SK-N-SH treated with all-trans-retinoic acid at 6 μM for 48 hours (cell line): Measurements from ENCODE around the gene PAPPA.

ENCODE experiments used
- ATAC-seq: fragments of 200-7000 bp; cut with Tn5 transposase; 3 replicates; pipeline ENCODE4 v1.9.1; 2020; ENCODE audit warnings: mild to moderate bottlenecking, moderate library complexity
- ARNTL ChIP-seq: fragments of 450-650 bp; formaldehyde crosslinking; IDR thresholded peaks from 2 replicates; pipeline ENCODE4 v1.5.0; 2020; ENCODE audit warnings: low read depth, mild to moderate bottlenecking, moderate library complexity, borderline replicate concordance
- BACH2 ChIP-seq: fragments of 250-450 bp; sonication (Bioruptor Pico); IDR thresholded peaks from 2 replicates; pipeline ENCODE4 v1.9.0; 2021; ENCODE audit warnings: mild to moderate bottlenecking, borderline replicate concordance
- CSDC2 ChIP-seq: fragments of 250-450 bp; sonication (Bioruptor Pico); IDR thresholded peaks from 2 replicates; pipeline ENCODE4 v1.5.0; 2020; ENCODE audit warnings: mild to moderate bottlenecking, moderate library complexity
- ESRRG ChIP-seq: fragments of 250-450 bp; sonication (Bioruptor Pico); IDR thresholded peaks from 2 replicates; pipeline ENCODE4 v1.6.1; 2021; ENCODE audit warnings: mild to moderate bottlenecking
- ISL1 ChIP-seq: fragments of 250-450 bp; sonication (Bioruptor Pico); IDR thresholded peaks from 2 replicates; pipeline ENCODE4 v2.1.2; 2022; ENCODE audit warnings: mild to moderate bottlenecking, moderate library complexity
- OSR1 ChIP-seq: fragments of 250-450 bp; sonication (Bioruptor Pico); IDR thresholded peaks from 2 replicates; pipeline ENCODE4 v1.8.0; 2022; ENCODE audit warnings: moderate library complexity, mild to moderate bottlenecking, inconsistent platforms
- PPARA ChIP-seq: fragments of 250-450 bp; sonication (Bioruptor Pico); IDR thresholded peaks from 2 replicates; pipeline ENCODE4 v1.5.0; 2020; ENCODE audit warnings: mild to moderate bottlenecking, borderline replicate concordance
- RARB ChIP-seq: fragments of 250-450 bp; sonication (Bioruptor Pico); IDR thresholded peaks from 2 replicates; pipeline ENCODE4 v1.8.0; 2021; ENCODE audit warnings: mild to moderate bottlenecking, moderate library complexity
- TCF4 ChIP-seq: fragments of 250-450 bp; sonication (Bioruptor Pico); IDR thresholded peaks from 2 replicates; pipeline ENCODE4 v1.8.0; 2021; ENCODE audit warnings: mild to moderate bottlenecking, moderate library complexity, borderline replicate concordance
- TOX ChIP-seq: fragments of 250-450 bp; sonication (Bioruptor Pico); IDR thresholded peaks from 2 replicates; pipeline ENCODE4 v1.8.0; 2021; ENCODE audit warnings: mild to moderate bottlenecking, moderate library complexity, borderline replicate concordance
- ZFP3 ChIP-seq: fragments of 250-450 bp; sonication (Bioruptor Pico); IDR thresholded peaks from 2 replicates; pipeline ENCODE4 v1.5.0; 2020; ENCODE audit warnings: mild to moderate bottlenecking, moderate library complexity
- ZFP30 ChIP-seq: fragments of 450-650 bp; formaldehyde crosslinking; IDR thresholded peaks from 2 replicates; pipeline ENCODE4 v1.5.0; 2022; ENCODE audit warnings: mild to moderate bottlenecking, moderate library complexity
- ZNF565 ChIP-seq: fragments of 450-650 bp; formaldehyde crosslinking; conservative IDR thresholded peaks from 2 replicates; pipeline ENCODE4 v1.5.0; 2020; ENCODE audit warnings: low read depth, mild to moderate bottlenecking, moderate library complexity
- ZNF70 ChIP-seq: fragments of 450-650 bp; formaldehyde crosslinking; IDR thresholded peaks from 2 replicates; pipeline ENCODE4 v1.5.0; 2020; ENCODE audit warnings: mild to moderate bottlenecking, moderate library complexity
- ZNF8 ChIP-seq: fragments of 450-650 bp; formaldehyde crosslinking; IDR thresholded peaks from 2 replicates; pipeline ENCODE4 v1.5.0; 2020; ENCODE audit warnings: mild to moderate bottlenecking, moderate library complexity
- TF ChIP-seq, protein P1 (sequence below): fragments of 250-450 bp; sonication (Bioruptor Pico); IDR thresholded peaks from 2 replicates; pipeline ENCODE4 v1.5.1; 2021; ENCODE audit warnings: mild to moderate bottlenecking, moderate library complexity
- TF ChIP-seq, protein P2 (sequence below): fragments of 250-450 bp; sonication (Bioruptor Pico); IDR thresholded peaks from 2 replicates; pipeline ENCODE4 v1.5.0; 2020; ENCODE audit warnings: mild to moderate bottlenecking, moderate library complexity
- TF ChIP-seq, protein P3 (sequence below): fragments of 250-450 bp; sonication (Bioruptor Pico); IDR thresholded peaks from 2 replicates; pipeline ENCODE4 v1.8.0; 2020; ENCODE audit warnings: mild to moderate bottlenecking, moderate library complexity, borderline replicate concordance
- TF ChIP-seq, protein P4 (sequence below): fragments of 250-450 bp; sonication (Bioruptor Pico); IDR thresholded peaks from 2 replicates; pipeline ENCODE4 v1.8.0; 2021; ENCODE audit warnings: low read depth, mild to moderate bottlenecking, moderate library complexity, borderline replicate concordance
- TF ChIP-seq, protein P5 (sequence below): fragments of 250-450 bp; sonication (Bioruptor Pico); IDR thresholded peaks from 2 replicates; pipeline ENCODE4 v1.5.1; 2020; ENCODE audit warnings: low read depth, mild to moderate bottlenecking, moderate library complexity

PAPPA gene

DNA sequence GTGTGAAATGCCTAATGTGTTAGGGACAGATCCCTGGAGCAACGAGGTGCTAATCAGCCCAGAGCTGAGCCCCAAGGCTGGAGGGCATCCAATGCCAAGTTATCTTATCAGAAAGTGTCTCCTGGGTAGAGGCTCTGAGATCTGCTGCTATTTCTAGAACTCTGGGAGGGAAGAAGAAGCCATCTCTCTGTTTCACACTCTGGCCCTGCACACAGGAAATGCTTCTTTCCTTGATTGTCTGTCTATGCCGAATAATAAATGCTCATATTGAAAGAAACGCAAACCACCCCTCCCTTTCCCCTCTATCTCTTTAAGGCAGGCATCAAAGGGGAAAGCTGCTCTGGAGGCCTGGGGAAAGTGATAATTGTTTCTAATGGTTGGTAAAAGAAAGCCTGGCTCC lies 166.7 kb downstream of the PAPPA start:
- TF ChIP-seq, protein P1, sequence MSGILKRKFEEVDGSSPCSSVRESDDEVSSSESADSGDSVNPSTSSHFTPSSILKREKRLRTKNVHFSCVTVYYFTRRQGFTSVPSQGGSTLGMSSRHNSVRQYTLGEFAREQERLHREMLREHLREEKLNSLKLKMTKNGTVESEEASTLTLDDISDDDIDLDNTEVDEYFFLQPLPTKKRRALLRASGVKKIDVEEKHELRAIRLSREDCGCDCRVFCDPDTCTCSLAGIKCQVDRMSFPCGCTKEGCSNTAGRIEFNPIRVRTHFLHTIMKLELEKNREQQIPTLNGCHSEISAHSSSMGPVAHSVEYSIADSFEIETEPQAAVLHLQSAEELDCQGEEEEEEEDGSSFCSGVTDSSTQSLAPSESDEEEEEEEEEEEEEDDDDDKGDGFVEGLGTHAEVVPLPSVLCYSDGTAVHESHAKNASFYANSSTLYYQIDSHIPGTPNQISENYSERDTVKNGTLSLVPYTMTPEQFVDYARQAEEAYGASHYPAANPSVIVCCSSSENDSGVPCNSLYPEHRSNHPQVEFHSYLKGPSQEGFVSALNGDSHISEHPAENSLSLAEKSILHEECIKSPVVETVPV (CRISPR knock-in tag) = no peak
- no peak for TF ChIP-seq TOX (CRISPR knock-in tag)
- TF ChIP-seq, protein P2, sequence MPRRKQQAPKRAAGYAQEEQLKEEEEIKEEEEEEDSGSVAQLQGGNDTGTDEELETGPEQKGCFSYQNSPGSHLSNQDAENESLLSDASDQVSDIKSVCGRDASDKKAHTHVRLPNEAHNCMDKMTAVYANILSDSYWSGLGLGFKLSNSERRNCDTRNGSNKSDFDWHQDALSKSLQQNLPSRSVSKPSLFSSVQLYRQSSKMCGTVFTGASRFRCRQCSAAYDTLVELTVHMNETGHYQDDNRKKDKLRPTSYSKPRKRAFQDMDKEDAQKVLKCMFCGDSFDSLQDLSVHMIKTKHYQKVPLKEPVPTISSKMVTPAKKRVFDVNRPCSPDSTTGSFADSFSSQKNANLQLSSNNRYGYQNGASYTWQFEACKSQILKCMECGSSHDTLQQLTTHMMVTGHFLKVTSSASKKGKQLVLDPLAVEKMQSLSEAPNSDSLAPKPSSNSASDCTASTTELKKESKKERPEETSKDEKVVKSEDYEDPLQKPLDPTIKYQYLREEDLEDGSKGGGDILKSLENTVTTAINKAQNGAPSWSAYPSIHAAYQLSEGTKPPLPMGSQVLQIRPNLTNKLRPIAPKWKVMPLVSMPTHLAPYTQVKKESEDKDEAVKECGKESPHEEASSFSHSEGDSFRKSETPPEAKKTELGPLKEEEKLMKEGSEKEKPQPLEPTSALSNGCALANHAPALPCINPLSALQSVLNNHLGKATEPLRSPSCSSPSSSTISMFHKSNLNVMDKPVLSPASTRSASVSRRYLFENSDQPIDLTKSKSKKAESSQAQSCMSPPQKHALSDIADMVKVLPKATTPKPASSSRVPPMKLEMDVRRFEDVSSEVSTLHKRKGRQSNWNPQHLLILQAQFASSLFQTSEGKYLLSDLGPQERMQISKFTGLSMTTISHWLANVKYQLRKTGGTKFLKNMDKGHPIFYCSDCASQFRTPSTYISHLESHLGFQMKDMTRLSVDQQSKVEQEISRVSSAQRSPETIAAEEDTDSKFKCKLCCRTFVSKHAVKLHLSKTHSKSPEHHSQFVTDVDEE (CRISPR knock-in tag) = no peak
- TF ChIP-seq, protein P3, sequence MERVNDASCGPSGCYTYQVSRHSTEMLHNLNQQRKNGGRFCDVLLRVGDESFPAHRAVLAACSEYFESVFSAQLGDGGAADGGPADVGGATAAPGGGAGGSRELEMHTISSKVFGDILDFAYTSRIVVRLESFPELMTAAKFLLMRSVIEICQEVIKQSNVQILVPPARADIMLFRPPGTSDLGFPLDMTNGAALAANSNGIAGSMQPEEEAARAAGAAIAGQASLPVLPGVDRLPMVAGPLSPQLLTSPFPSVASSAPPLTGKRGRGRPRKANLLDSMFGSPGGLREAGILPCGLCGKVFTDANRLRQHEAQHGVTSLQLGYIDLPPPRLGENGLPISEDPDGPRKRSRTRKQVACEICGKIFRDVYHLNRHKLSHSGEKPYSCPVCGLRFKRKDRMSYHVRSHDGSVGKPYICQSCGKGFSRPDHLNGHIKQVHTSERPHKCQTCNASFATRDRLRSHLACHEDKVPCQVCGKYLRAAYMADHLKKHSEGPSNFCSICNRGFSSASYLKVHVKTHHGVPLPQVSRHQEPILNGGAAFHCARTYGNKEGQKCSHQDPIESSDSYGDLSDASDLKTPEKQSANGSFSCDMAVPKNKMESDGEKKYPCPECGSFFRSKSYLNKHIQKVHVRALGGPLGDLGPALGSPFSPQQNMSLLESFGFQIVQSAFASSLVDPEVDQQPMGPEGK (CRISPR knock-in tag) = no peak
- TF ChIP-seq, all 23 proteins: peak for 0
- no peak for ATAC-seq

DNA sequence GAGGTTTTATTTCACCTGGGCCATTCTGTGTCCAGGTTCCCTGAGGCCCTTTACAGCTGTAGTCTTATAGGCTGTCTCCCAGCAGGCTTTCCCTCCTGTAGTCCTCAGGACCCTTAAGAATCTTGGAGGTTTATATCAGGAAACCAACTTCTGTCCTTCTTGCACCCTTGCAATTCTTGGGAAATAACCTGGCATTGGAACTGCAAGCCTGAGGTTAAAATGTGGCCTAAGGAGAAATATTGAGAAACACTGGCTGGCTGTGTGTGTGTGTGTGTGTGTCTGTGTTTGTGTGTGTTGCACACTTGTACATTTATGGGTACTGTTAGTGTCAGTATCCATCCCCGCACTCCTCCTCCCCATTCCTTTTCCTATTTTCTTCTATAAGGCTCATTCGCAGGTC lies 168.9 kb downstream of the PAPPA start:
- no peak for ATAC-seq

DNA sequence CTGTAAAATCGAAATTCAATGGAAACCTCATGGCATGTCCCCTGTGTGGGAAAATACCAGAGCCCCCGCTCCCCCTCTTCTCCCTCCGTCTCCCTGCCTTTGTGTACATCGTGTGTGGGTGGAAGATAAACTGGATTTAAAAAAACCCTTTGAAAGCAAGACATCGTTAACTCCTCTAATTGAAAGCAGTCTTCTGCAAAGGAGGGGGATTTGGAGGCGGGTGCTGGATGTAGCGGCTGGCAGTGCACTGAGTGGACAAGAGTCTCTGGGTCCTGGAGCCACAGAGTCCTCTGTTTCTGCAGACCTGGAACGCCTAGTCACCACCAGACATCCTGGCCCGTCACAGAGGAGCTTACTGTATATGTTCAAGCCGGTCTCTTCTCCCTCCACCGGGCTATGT lies 169.4 kb downstream of the PAPPA start:
- ATAC-seq = peak; percentile 57
- TF ChIP-seq ZFP30 = no peak
- TF ChIP-seq, protein P4, sequence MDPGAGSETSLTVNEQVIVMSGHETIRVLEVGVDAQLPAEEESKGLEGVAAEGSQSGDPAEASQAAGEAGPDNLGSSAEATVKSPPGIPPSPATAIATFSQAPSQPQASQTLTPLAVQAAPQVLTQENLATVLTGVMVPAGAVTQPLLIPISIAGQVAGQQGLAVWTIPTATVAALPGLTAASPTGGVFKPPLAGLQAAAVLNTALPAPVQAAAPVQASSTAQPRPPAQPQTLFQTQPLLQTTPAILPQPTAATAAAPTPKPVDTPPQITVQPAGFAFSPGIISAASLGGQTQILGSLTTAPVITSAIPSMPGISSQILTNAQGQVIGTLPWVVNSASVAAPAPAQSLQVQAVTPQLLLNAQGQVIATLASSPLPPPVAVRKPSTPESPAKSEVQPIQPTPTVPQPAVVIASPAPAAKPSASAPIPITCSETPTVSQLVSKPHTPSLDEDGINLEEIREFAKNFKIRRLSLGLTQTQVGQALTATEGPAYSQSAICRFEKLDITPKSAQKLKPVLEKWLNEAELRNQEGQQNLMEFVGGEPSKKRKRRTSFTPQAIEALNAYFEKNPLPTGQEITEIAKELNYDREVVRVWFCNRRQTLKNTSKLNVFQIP = no peak
- TF ChIP-seq TCF4 (CRISPR knock-in tag) = peak; percentile 15; the same call in 1 of the 2 replicates
- TF ChIP-seq ESRRG = no peak
- no peak for TF ChIP-seq ISL1 (CRISPR knock-in tag)

More for the DNA sequence above, 168.9 kb downstream of the PAPPA start:
- TF ChIP-seq ESRRG (no peak), ARNTL (no peak)

DNA sequence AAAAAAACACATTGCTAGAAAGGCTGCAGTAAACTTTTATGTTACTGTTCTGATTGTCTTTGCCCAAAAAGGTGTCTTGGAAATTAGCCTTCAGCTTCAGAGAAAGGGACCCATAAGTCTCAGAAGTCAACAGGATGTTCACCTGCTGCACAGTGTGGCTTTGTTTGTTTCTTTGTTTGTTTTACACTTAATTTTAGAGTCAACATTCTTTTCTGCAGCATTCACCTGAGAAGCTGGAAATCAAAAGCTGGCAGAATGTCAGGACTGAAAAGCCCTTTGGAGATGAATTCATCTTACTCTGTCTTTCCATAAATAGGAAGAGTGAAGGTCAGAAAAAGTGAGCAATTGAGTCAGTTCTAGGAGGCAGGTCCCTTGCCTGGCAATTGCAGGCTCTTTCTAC lies 170.0 kb downstream of the PAPPA start:
- ATAC-seq = no peak
- TF ChIP-seq, protein P5, sequence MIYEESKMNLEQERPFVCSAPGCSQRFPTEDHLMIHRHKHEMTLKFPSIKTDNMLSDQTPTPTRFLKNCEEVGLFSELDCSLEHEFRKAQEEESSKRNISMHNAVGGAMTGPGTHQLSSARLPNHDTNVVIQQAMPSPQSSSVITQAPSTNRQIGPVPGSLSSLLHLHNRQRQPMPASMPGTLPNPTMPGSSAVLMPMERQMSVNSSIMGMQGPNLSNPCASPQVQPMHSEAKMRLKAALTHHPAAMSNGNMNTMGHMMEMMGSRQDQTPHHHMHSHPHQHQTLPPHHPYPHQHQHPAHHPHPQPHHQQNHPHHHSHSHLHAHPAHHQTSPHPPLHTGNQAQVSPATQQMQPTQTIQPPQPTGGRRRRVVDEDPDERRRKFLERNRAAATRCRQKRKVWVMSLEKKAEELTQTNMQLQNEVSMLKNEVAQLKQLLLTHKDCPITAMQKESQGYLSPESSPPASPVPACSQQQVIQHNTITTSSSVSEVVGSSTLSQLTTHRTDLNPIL (CRISPR knock-in tag) = no peak
- TF ChIP-seq TCF4 (CRISPR knock-in tag) = no peak
- TF ChIP-seq, protein P3 (CRISPR knock-in tag) = no peak
- TF ChIP-seq ZNF70 = no peak
- TF ChIP-seq OSR1 = no peak
- TF ChIP-seq, protein P4 = no peak
- no peak for TF ChIP-seq ZFP3 (CRISPR knock-in tag)
- no peak for TF ChIP-seq ISL1 (CRISPR knock-in tag)
- TF ChIP-seq ZNF565 (CRISPR knock-in tag) = no peak
- TF ChIP-seq ZNF8 (CRISPR knock-in tag) = no peak
- no peak for TF ChIP-seq BACH2
- TF ChIP-seq, protein P2 (CRISPR knock-in tag) = no peak
- no peak for TF ChIP-seq RARB
- no peak for TF ChIP-seq CSDC2 (CRISPR knock-in tag)
- no peak for TF ChIP-seq ARNTL
- no peak for TF ChIP-seq PPARA
- TF ChIP-seq ZFP30 = no peak
- TF ChIP-seq ESRRG = no peak
